ENCODE measurements around the gene SNX1.

GRCh38 chr15:64158363-64159134 lies 62.8 kb downstream of the SNX1 start:
- TF ChIP-seq CTCF (IDR thresholded peaks at IDR 0.05; ENCODE audit: insufficient read depth, low read depth, low read length) (no peak), EZH2 (IDR thresholded peaks at IDR 0.05; ENCODE audit: insufficient read depth, low read length) (no peak)

Measured in astrocyte (in vitro differentiated cells and primary cell).